Measurements from ENCODE around the gene DCAKD.

Gene DCAKD

GRCh38 chr17:45063198-45063597 lies 11.8 kb upstream of the DCAKD start:
- H3K27ac ChIP-seq = no peak overlapping the region
- TF ChIP-seq CTCF (conservative IDR thresholded peaks at IDR 0.05) (no peak), ZFX (IDR thresholded peaks at IDR 0.05) (no peak)

- TF ChIP-seq ZFX (IDR thresholded peaks at IDR 0.05) (no peak), CTCF (conservative IDR thresholded peaks at IDR 0.05) (no peak)
- H3K27ac ChIP-seq = peak overlapping the region; percentile 86
Observed at GRCh38 chr17:45061606-45062205, 10.3 kb upstream of the DCAKD start.

GRCh38 chr17:45060797-45061605 lies 9.6 kb upstream of the DCAKD start, which contains the start of gene NMT1:
NMT1 (plus strand) TSS chr17:45061317; CDS start chr17:45061330, 13 bp downstream.
- TF ChIP-seq CTCF (conservative IDR thresholded peaks at IDR 0.05) (no peak), ZFX (IDR thresholded peaks at IDR 0.05) (peak; percentile 95)
- peak within 1 kb of the TSS; percentile 86 for H3K27ac ChIP-seq

GRCh38 chr17:45060382-45060796 lies 9.0 kb upstream of the DCAKD start:
- TF ChIP-seq ZFX (IDR thresholded peaks at IDR 0.05) (no peak), CTCF (conservative IDR thresholded peaks at IDR 0.05) (no peak)
- H3K27ac ChIP-seq = peak overlapping the region; percentile 86

- TF ChIP-seq ZFX (IDR thresholded peaks at IDR 0.05) (no peak), CTCF (conservative IDR thresholded peaks at IDR 0.05) (no peak)
- H3K27ac ChIP-seq = peak overlapping the region; percentile 73
Observed at GRCh38 chr17:45052052-45052772, 780 bp upstream of the DCAKD start.

- peak overlapping the region; percentile 73 for H3K27ac ChIP-seq
Observed at GRCh38 chr17:45051720-45052051, 254 bp upstream of the DCAKD start.

- TF ChIP-seq ZFX (IDR thresholded peaks at IDR 0.05) = no peak
- TF ChIP-seq CTCF (conservative IDR thresholded peaks at IDR 0.05) = no peak
- peak overlapping the region; percentile 89 for H3K27ac ChIP-seq
Observed at GRCh38 chr17:45050481-45051059, 862 bp downstream of the DCAKD start.

Measured in C4-2B (cell line).